Spleen (tissue), 7 donors: ENCODE data around the gene FGF22.

Source experiments
- CTCF ChIP-seq, 11 experiments: fragments of 200-600 bp in 7 of 11; fragments of 450-650 bp in 4 of 11; sonication (generic) in 4 of 11; IDR thresholded peaks in 8 of 11; conservative IDR thresholded peaks in 3 of 11; 1 replicate in 7 of 11; 2 replicates in 4 of 11; pipeline versions ENCODE4 v1.4.0 to v1.8.0; 2016 to 2021; ENCODE audit warnings: antibody characterized with exemption in 11 of 11, inconsistent platforms in 4 of 11, mild to moderate bottlenecking in 1 of 11
- POLR2A ChIP-seq, 3 donors: fragments of 450-650 bp; IDR thresholded peaks; one replicate each; pipeline ENCODE4 v1.5.1; 2017; ENCODE audit warnings: antibody characterized with exemption in 3 of 3, mild to moderate bottlenecking in 1 of 3
- donor health status: DM: no; HTN: no; CAD: no; lungs with moderate emphysema.
- donor health status: DM: no; HTN: no; CAD: no.
- donor health status: DM: no; HTN: no; CAD: no.

GRCh38 chr19:601790-602189 lies 37.9 kb upstream of the FGF22 start:
- TF ChIP-seq CTCF (IDR thresholded peaks at IDR 0.05 in 8 of 11, conservative IDR thresholded peaks at IDR 0.05 in 3 of 11) (no peak), POLR2A (IDR thresholded peaks at IDR 0.05) (no peak)
